ENCODE data around the gene ADGB.
"Not testable (repeated sequence)": the region's sequence is repeated elsewhere in the genome, so short reads cannot be mapped to it uniquely, and the experiment has no call there.

The ADGB gene

DNA sequence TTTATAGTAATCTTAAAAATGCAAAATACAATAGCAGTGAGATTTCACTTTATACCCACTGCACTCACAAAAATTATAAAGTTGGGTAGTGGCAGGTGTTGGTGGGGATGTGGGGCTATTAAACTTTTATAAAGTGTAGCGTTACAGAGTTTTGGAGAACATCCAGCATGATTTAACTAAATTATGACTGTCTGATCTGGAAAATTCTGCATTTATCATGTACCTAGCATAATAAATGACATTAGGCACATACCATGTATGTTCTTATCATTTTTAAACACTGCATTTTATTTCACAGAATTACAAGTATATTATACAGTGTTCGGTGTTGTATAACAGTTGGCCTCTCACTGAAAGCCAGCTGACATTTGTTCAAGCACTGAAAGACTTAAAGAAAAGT, 169.9 kb downstream of the ADGB start:
- DNase-seq (ENCODE audit: low read depth), result no peak

DNA sequence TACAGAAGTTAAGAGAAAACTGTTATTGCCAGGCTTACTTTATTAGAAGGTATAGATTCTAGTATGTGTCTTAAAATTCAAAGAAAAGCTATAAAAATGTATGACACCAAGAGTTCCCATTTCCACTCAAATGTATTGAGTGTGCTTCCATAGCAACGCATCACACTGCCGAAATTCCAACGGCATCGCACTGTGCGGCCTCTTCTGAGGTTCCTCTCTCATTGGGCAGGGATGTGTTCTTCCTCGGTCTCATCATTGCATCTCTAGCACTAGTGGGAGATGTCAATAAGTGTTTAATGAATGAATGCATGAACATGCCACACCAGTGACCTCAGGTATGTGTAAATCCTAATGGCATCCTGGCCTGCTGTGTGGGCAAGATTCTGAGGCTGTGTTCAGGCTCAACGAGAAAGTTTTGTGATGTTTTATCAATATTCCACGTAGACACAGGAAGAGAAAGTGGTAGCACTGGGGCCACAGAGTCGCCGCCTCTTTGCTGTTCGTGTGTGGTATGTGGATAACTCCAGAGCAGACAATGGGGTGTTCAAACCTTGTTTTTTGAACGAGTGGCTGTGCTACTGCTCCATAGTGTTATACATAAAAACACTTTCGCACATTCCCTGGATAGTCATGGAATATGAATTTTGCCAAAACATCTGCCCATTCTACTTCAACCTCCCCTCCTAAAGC, 171.6 kb downstream of the ADGB start:
- DNase-seq (ENCODE audit: low read depth), result no peak

DNA sequence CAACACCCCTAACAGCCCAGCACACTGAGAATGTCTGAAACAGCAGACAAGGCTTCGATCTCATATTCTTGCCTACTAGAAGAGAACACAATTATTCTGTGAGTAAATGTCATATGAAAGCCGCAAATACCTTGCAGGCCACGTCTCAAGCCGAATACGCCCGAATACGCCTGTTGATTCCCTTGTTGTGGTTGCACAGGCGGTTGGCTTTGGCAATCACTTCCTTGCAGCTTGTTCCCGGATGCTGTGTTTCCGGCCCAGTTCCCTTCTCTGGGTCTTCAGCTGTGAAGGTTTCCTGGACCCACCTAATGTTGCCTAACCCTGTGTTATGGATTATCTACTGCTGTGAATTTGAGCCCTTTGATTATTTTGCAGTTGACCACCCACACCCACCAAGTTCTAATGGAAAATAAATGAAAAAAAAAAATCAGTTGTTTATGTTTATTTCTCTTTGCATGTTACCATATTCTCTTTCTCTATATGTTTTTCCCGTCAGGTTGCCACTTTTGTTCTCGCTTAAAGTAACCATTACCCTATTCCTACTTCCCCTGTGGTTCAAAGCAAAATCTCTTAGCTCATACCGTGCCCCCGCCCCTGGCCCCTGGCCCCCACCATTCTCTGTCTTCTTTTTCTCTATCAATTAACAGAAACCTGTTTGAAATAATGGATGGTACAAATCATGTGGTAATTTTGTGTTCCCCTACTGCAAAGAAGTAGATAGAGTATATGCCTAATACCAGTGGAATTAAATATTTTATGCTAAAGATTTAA, 172.4 kb downstream of the ADGB start:
- DNase-seq (ENCODE audit: low read depth), result no peak

DNA sequence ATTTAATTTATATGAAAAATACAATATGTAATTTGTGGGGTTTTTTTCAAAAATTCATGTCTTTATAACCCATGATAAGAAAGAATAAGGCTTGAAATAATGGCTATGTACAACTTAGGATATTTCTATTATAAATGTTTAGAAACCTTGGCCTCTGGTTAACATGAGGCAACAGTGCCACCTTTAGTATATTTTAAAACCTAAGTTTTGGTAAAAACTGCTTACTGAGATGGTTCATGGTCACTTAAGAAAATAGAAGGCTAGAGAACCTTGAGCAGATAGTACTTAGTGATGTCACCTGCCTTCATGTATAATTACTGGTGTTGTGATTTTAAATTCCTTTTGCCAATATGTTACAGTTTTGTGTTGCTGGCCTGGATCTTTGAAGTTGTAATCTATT, 176.4 kb downstream of the ADGB start:
- no peak for DNase-seq (ENCODE audit: low read depth)

DNA sequence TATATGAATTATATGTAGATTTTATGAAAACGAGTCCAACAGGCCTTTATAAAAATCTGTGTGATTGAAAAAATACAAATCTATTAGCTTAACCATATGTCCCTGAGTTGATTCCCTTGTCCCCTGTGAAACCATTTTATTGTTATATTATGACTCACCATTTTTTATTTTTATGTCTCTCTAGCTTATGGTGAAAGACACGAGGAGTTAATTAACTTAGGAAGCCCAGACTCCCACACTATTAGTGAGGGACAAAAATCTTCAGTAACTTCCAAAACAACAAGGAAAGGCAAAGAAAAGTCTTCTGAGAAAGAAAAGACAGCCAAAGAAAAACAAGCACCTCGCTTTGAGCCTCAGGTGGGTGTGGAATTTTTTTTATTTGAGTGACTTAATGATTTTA, 183.1 kb downstream of the ADGB start:
- no peak for DNase-seq (ENCODE audit: low read depth)

- peak; percentile 22 for DNase-seq (ENCODE audit: low read depth)
These were observed 186.3 kb downstream of the ADGB start for GRCh38 chr6:146785001-146785585.

DNA sequence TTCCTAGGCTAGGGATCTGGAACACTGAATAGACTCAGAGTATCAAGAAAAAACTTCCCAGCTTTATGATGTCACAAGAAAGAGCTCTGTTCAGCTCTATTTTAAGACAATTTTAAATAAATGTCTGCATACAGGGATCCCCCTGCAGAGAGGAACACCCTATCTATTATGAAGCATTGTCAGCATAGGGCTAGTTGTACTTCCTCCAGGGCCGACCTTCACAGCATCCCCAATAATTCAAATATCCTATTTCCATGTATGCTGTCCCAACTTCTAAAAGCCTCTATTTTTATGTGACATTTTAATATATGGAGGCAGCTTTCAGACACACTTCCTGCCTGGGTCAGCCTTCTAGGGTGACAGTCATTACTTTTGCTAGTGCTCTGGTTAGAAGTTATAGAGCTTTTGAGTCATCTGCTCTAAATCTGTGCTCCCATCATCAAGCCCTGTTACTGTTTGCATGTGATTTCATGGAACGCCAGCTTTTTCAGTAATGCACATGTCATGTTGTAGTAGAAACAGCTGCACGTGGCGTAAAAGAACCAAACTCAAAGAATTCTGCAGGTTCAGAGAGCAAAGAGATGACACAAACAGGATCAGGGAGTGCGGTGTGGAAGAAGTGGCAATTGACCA, 189.2 kb downstream of the ADGB start:
- DNase-seq (ENCODE audit: low read depth), result no peak

GRCh38 chr6:146790561-146791091, 191.9 kb downstream of the ADGB start:
- DNase-seq (ENCODE audit: low read depth), result no peak

GRCh38 chr6:146791930-146792329, 193.2 kb downstream of the ADGB start:
- DNase-seq (ENCODE audit: low read depth), result no peak

DNA sequence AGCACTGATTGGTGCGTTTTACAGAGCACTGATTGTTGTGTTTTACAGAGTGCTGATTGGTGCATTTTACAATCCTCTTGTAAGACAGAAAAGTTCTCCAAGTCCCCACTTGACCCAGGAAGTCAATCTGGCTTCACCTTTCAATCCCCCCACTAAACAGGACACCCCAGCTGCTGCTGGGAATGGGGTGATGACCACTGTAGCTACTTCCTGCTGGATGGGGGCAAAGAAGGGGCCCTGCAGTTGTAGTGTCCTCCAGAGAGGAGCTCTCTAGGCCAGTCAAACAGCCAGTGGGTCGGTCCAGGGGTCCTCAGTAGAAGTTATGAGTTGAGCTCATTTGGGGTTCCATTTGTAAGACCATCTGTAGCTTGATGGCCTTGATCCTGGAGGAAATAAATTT, 194.4 kb downstream of the ADGB start:
- not testable (repeated sequence) for DNase-seq (ENCODE audit: low read depth)

DNA sequence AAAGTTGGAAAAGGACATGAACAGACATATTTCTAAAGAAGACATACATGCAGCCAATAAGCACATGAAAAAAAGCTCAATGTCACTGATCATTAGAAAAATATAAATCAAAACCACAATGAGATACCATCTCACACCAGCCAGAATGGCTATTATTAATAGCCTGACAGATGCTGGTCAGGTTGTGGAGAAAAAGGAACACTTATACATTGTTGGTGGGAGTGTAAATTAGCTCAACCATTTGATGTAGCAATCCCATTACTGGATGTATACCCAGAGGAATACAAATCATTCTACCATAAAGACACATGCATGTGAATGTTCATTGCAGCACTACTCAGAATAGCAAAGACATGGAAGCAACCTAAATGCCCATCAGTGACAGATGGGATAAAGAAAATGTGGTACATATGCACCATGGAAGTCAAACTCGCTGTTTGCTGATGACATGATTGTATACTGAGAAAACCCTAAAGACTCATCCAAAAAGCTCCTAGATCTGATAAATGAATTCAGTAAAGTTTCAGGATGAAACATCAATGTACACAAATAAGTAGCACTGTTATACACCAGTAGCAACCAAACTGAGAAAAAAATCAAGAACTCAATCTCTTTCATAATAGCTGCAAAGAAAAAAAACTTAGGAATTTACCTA, 196.8 kb downstream of the ADGB start:
- DNase-seq (ENCODE audit: low read depth), result no peak

- DNase-seq (ENCODE audit: low read depth), result not testable (repeated sequence)
These were observed 204.4 kb downstream of the ADGB start for GRCh38 chr6:146803167-146803566.

GRCh38 chr6:146803601-146804000, 204.8 kb downstream of the ADGB start:
- DNase-seq (ENCODE audit: low read depth), result no peak

DNA sequence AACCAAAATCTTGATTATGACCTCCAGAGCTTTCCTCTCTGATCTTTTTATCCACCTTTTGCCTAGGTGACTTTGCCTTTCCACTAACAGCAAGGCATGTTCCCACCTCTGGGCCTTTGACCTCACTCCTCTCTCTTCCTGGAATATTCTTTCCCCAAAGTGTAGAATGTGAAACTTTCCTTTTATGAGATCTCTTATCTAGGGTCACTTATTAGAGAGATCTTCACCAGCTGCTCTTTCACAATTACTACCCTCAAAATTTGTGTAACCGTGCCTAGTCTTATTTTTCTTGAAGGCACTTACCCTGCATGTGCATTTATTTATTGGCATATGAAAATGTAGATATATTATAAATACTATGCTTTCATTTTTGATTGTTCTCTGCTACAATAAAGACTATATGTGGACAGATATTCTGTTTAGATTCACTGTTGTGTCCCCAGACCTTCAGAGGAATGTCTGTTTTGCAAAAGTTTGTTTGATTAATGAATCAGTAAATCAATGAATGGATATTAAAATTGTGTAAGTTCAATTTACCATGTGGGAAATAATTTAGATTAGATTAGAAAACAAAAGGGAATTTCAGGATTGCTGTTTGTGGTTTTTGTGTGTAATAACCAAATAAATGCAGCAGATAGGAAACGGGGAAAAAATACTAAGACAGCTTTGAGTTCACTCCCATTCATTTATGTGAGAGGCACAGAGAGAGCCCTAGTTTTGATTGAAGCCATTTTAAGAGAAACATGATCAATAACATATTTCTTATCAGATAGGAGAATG, 207.0 kb downstream of the ADGB start:
- DNase-seq (ENCODE audit: low read depth), result no peak

DNA sequence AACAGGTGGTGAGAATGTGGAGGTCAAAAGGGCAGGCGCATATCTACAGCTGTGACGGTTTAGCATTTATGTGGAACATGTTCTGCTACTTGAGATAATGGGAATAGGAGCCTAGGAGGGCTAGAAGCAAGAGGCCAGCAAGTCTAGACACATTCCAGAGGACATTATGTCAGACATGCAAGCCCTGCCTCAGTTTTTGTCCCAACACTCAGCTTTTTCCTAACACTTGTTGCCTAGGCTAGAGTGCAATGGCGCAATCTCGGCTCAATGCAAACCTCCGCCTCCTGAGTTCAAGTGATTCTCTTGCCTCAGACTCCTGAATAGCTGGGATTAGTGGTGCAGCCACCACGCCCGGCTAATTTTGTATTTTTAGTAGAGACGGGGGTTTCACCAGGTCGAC, 210.2 kb downstream of the ADGB start:
- not testable (repeated sequence) for DNase-seq (ENCODE audit: low read depth)

DNA sequence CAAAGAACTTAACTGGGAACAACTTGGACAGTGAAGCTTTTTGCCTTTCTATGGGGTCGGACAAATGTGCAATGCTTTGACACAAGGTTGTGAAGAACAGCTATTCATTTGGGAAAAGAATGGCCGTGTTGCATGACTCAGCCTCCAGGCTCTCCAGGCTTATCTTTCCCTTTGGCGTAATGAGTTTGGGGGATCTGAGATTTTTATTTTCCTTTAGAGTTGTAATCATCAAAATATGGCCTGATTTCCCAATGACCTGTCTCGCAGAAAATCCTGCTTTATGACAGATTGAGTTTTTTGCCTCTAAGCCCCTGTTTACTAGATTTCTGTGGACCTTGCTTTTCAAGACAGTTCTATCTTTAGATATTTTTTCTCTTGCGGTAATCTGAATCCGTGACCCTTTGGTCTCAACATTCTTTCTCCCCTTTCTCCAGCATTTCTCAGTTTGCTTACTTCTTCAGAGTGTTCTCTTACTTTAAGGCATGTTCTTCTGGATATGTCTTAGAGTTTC, 214.1 kb downstream of the ADGB start:
- not testable (repeated sequence) for DNase-seq (ENCODE audit: low read depth)

DNA sequence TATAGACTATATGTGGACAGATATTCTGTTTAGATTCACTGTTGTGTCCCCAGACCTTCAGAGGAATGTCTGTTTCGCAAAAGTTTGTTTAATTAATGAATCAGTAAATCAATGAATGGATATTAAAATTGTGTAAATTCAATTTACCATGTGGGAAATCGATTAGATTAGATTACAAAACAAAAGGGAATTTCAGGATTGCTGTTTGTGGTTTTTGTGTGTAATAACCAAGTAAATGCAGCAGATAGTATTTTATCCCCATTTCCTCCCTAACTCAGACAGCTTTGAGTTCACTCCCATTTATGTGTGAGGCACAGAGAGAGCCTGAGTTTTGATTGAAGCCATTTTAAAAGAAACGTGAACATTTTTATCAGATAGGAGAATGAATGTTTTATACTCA, 214.8 kb downstream of the ADGB start:
- no peak for DNase-seq (ENCODE audit: low read depth)

GRCh38 chr6:146814148-146814750, 215.5 kb downstream of the ADGB start:
- no peak for DNase-seq (ENCODE audit: low read depth)

DNA sequence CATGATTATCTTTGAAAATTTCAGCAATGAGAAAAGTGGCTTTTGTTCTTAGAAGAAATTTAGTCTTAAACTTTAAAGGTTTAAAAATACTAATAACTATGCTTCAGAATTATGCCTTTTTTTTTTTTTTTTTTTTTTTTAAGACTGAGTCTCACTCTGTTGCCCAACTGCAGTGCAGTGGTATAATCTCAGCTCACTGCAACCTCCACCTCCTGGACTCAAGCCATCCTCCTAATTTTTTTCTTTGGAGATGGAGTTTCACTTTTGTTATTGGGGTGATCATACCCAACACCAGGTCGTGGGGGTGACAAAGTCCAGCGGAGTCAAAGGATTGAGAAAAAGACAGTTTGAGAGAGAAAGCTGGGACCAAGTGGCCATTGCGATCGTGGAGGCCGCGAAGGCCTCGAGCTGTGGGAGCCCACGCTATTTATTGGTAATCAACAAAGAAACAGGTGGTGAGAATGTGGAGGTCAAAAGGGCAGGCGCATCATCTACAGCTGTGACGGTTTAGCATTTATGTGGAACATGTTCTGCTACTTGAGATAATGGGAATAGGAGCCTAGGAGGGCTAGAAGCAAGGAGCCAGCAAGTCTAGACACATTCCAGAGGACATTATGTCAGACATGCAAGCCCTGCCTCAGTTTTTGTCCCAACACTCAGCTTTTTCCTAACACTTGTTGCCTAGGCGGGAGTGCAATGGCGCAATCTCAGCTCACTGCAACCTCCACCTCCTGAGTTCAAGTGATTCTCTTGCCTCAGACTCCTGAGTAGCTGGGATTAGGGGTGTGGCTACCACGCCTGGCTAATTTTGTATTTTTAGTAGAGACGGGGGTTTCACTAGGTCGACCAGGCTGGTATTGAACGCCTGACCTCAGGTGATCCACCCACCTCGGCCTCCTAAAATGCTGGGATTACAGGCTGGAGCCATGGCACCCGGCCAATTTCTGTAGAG, 217.0 kb downstream of the ADGB start:
- not testable (repeated sequence) for DNase-seq (ENCODE audit: low read depth)
